ENCODE data around the gene GALNTL6.
"Not testable (repeated sequence)": the region's sequence is repeated elsewhere in the genome, so short reads cannot be mapped to it uniquely, and the experiment has no call there.

The GALNTL6 gene

DNA sequence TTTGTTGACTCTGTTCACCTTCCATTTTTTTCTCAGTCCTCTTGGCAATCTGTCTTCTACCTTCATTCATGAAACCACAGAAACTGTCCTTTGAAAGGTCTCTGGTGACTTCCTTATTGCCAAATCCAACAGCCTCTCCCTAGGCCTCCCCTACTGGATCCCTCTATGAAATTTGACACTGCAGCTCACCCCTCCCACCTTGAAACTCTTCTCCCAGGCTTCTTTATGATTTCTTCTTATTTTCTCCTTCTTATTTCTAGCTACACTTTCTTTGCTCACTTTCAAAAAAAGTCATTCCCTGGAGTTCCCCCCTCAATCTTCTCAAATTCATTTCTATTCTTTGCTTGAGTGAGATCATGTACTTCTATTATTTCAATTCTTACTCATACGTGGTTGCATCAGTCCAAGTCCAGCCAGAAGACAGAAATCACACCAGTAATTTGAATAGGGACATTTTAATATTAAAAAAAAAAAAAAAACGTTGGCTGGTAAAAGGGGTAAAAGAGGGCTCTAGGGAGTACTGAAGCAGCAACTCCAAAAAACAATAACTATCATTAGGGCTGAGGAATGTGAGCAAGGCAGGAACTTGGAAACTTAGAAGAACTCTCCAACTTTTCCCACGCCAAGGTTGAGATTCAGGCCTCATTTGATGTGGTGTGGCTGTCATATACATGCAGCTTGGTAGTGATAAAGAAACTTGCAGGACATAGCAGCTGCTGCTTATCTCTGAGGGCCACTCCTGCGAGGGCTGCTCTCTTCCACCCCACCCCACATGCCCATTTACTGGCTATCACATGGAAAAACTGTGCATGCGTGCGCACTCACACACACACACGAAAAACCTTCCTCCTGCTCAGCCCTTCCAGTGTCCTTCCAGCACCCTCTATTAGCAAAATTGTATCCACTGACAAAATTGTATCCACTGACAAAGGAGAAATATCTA, 1185.6 kb downstream of the GALNTL6 start:
- peak in 1 of 3 experiments; percentile 21 for DNase-seq

DNA sequence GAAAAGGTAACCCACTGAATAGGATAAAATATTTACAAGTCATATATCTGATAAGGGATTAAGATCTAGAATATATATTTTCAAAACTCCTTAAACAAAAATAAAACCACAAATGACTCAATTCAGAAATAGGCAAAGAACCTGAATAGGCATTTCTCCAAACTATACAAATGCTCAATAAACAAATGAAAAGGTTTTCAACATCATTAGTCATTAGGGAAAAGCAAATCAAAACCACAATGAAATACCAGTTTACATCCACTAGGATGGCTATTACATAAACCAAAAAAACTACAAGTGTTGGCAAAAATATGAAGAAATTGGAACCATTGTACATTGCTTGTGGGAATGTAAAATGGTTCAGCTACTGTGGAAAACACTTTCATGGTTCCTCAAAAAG, 1188.4 kb downstream of the GALNTL6 start:
- DNase-seq = no peak

DNA sequence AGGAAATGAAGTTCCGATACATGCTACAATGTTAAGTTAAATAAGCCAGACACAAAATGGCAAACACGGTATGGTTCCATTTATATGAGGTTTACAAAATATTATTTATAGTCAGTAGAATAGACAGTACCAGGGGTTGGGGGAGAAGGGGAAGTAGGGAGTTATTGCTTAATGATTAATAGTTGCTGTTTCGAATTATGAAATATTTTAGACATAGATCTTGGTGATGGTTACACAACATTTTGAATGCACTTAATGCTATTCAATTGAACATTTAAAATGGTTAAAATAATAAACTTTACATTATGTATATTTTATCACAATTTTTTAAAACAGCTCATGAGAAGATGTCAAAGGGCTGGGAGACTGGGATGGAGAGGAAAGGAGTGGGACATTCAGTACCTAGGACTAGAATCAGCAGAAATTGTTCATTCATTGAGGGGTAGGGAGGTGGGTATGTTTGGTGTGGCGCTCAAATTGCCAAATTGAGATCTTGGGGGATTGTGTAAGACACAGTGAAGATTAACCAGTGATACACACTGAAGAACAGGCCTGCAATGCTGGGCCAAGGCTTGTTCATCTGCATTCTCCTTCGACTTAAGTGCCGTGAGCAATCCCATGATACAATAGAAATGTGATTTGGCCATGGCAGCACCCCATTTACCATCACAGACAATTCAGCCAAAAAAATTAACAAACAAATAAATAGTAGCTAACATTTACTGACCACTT, 1189.8 kb downstream of the GALNTL6 start:
- DNase-seq = no peak

DNA sequence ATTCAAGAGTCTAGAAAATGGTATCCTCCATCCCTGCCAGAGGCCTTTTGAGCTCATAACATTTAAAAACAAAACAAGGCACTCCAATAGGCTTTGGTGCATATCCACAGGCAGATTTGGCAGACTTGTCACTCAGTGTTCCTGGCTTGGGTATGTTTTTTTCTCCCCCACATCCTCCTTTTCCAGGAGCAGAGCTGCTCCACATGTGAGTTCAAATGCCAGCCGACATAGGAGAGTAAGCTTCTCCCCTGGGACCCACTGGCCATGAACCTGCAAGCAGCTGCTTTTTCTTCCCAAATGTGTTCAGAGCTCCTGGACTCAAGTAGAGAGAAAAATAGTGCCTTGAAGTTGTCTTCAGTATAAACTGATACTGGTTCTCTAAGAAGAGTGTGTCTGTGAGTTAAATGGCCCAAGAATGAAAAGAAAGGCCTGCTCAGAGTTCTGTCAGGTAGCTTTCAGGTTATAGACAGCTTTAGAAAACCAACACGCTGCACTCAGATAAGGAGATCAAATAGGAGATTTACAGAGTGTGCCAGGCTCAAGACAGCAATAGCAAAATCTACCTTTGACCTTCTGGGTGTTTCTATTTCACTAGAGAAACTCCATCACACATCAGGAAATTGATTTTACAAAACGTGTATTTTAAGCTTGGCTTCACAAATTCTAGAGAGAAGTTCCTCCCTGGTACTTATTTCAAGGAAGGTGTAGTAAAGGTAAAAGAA, 1192.9 kb downstream of the GALNTL6 start:
- DNase-seq = peak in 2 of 3 experiments; percentile 14 to 85

DNA sequence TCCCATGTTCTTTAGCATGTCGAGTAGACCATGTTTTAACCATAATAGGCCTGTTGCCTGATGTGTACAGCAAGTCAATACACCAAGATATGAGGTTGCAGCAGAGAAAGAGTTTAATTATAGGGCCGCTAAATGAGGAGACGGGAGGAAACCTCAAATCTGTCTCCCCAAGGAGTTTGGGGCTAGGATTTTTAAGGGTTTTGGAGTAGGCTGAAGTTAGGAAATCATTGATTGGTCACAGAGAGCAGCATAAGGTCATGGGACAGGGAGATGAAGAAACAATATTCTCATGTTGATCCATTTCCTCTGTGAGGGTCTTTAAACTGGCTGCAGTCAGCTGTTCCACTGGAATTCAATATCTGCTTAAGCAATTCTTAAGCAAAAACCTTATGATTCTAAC, 1195.2 kb downstream of the GALNTL6 start:
- no peak for DNase-seq

DNA sequence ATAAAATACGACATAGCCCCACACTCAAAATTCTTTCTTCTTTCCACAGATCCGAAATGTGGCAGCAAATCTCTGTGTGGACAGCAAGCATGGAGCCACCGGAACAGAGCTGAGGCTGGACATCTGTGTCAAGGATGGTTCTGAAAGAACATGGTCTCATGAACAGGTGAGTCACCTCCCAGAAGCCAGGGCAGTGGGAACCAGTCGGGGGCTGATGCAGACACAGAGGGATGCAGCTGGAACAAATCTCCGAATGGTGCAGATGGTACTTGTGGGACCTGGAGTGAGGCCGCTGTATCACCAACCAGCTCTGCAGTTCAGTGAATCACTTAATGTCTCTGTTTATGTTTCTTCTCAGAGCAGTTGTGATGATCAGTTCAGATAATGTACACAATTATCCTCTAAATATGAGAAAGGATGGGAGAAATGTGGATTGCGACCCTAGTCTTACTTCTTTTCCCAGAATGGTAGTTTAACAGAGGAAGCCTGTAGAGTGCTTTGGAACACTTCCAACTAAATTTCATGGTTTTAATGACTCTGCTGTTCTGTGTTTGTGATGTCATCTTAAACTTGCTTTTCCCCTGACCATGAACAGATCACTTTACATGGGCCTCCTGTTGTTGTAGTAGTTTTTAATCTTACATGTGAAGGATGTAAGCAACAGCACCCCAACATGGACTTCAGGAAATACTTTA, 1196.1 kb downstream of the GALNTL6 start:
- peak in 1 of 3 experiments; percentile 7 for DNase-seq

DNA sequence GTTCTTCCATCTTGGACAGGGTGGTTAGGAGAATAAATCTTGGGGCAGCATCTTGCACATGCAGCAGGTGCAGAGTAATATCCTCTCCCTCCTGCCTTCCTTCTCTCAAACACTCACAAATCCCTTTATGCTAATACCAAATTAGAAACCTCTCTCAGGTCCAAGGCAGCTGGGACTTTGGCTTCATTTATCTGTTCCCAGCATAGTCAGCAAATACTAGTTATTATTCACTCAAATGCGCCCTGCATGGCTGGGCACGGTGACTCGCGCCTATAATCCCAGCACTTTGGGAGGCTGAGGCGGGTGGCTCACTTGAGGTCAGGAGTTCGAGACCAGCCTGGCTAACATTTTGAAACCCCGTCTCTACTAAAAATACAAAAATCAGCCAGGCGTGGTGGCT, 1199.4 kb downstream of the GALNTL6 start:
- no peak for DNase-seq

DNA sequence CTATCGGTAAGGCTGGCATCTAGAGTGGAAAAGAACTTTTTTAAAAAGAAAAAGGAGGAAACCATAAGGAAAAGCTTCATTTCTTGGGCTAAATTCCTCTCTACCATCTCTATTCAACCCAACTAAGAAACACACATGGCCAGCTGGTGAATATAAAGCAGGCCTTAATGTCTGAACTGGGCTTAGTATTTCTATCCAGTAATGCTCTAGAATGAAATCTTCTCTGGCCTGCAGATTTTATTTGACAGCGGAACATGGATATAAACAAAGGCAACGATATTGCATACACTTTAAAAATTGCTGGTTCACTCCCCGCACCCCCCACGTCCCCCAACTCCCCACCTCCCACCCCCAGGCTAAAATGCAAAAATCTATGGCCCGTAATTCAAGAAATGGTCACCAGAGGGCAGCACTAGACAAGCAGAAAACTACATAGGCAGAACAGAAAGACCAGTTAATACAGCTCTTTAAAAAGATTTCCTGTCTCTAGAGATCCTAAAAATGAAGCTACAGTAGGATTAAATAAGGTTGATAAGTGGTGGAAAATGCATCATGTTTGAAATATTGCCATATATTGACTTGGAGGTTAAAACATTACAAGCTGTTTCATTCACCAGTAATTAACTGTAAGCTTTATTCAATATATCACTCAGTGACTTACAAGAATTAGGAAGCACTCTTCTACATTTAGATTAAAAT, 1200.2 kb downstream of the GALNTL6 start:
- peak; percentile 39 to 75 (median 52) for DNase-seq

DNA sequence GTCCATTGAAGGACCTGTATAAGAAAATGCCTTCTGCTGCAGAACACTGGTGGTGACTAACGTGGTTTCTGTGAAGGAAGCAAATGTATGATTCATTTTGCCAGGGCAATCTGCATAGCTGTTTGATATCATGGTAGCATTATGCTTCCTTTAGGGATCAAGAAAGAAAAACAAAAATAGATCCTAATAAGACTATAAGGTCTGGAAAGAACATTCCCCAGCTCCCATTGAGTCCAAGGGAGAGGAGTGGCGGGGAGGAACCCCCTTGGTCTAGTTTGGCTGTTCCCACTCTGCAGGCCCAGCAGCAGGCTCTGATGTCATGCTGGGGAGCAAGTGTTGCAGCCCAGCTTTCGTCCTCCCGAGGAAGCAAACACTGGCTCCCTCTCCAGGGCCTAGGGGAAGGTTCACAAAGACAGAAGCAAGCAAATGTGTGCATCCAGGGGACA, 1200.9 kb downstream of the GALNTL6 start:
- DNase-seq = no peak

DNA sequence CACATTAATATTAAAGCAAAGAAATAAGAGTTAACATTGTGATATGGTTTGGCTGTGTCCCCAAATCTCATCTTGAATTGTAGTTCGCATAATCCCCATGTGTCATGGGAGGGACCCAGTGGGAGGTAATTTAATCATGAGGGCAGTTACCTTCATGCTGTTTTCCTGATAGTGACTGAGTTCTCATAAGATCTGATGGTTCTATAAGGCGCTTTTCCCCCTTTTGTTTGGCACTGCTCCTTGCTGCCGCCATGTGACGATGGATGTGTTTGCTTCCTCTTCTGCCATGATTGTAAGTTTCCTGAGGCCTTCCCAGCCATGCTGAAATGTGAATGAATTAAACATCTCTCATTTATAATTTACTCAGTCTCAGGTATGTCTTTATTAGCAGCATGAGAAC, 1201.6 kb downstream of the GALNTL6 start:
- DNase-seq = no peak

DNA sequence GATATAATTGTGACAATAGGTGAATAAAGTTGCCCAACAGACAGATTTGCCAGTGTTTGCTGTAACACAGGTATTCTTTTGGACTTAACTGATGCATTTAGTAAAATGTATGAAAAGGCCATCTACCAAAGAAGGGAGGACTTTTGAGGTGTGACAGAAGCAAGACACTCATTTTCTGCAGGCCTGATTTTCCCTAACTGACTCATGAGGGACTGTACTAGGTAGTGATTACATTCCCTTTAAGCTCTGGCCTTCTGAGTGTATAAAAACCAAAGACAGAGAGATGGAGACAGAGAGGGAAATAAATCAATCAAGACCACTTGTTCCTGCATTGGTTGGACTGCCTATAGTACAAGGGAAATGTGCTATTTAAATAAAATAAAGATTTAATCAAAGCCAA, 1204.6 kb downstream of the GALNTL6 start:
- DNase-seq = no peak

DNA sequence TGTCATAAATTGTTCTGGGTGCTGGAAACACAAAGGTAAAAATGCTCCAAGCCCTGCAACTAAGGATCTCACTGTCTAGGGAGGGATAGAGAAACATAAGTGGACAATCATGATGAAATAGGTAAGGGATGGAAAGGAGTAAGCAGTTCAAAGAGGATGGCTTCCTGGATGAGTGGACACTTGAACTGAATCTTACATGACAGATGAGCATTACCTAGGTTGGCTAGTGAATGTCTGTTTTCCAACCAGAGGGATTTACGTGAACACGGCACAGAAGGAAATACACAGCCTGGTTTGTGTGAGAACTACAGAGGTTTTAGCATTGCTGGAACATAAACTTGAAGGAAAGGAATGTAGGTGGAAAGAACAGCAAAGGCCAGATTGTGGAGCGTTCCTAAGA, 1205.2 kb downstream of the GALNTL6 start:
- peak in 1 of 3 experiments; percentile 11 for DNase-seq

DNA sequence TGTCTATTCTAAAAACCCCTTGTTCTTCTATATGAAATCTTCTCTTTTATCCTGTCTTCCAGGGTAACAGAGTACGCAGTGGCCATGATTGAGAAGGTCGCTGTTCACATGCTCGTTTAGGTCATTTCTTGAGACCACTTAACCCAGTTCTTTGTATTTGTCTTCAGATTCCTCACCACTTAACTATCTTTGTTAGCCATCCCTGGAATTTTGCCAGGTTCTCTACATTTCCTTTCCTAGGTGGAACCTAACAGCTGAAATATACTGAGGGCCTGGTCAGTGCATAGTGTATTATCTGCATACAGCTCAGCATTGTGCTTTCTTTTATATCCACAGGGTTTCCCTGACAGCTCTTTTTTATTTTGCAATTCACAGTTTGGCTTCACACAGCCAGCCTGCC, 1206.5 kb downstream of the GALNTL6 start:
- DNase-seq = peak in 1 of 3 experiments; percentile 17

DNA sequence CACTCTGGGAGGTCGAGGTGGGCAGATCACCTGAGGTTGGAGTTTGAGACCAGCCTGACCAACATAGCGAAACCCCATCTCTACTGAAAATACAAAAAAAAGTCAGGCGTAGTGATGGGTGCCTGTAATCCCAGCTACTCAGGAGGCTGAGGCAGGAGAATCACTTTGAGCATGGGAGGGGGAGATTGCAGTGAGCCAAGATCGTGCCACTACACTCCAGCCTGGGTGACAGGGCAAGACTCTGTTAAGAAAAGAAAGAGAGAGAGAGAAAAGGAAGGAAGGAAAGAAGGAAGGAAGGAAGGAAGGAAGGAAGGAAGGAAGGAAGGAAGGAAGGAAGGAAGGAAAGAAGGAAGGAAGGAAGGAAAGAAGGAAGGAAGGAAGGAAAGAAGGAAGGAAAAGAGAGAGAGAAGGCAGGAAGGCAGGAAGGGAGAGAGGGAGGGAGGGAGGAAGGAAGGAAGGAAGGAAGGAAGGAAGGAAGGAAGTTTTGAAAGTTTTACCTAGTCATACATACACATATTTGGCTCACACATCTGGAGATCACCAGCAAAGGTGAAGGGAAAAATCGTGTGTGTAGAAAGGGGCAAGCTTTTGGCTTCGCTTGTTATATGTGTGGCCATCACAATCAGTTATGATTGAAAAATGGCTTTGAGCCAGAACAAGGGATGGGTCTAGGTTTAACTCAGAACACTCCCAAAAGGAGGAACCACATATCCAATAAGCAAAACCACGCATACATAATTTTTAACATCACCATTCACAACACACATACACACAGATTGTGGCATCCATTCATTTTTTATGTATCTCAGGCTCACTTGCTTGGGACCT, 1208.8 kb downstream of the GALNTL6 start:
- not testable (repeated sequence) for DNase-seq

DNA sequence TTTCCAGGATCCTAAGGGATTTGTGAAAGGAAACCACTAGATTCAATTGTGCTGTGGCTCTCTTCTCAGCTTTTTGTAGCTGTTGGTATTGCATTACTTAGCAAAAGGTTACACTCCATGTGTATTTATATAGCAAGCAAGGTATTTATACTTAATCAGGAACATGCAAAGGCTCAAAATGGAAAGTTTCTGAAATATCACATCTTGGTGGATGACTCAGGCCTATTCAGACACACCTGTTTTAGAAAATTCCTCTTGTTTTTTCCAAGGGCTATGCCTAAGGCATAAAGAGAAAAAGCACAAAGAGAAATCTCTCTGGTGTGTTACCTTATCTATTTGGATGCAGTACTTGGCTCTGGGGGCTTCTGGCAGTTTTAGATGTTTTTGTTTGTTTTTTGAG, 1211.0 kb downstream of the GALNTL6 start:
- DNase-seq = no peak

DNA sequence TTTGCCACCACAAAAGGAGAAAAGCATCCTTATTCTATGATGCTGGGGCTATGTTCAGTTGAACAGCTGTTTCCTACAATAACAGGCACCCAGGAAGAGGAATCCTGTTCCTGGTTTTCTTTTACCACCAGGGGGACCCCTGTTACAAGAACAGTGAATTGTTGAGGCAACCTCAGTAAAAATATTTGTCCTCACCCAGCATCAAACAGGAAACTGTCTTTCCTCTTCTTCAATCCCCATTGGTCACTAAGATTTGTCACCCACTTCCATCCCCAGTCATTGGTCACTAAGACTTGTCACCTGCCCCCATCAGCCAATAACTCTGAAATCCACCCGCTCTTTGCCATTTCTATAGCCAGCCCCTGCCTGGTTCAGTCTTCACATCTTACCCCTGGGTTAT, 1211.9 kb downstream of the GALNTL6 start:
- peak; percentile 58 to 86 (median 61) for DNase-seq

DNA sequence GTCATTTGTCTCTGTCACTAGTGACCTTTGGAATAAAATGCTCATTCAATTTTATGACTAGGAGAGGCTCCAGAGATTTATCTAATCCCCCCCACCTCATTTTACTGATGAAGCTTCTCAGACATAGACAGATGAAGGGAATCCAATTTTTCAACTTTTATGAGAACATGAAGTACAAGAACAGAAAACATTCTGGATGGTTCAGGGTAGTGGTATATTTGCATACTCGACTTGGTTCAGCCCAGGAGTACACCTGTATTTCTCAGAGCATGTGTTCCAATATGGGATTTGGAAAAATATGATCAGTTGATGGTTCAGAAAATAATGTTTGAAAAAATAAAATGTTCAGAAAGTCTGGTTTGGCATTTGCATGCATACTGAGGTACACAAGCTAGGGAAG, 1224.0 kb downstream of the GALNTL6 start:
- DNase-seq = no peak

DNA sequence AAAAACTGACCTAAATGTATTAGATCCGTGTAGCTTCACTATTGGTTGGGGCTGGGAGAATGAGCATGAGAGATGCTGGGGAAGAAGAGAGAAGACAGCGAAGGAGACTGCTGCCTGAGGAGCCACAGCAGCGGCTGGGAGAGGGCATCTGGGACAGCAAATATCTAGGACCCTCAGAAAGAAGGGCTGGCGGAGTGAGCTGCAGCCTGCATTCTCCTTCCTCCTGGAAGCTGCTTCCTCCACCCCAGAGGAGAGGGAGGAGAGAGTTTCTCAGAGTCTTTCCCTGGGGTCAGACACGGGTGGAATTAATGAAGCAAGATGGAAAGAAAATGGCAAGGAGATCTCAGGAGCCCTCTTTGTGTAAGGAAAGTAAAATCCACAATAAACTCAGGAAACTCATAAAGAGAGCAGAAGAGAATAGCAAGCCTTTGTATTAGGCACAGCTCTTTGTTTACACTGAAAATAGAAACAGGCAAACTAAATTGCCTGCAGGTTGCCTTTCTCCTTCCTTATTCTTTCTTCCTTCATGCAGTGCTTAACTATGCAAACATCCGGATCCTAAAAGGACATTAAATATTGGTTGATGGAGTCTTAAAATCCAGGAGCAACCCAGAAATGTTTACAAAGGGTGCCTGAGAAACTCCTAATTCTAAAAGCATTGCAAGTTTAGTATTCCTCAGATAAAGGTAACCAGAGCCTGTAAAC, 1225.1 kb downstream of the GALNTL6 start:
- DNase-seq = peak in 2 of 3 experiments; percentile 6 to 66

DNA sequence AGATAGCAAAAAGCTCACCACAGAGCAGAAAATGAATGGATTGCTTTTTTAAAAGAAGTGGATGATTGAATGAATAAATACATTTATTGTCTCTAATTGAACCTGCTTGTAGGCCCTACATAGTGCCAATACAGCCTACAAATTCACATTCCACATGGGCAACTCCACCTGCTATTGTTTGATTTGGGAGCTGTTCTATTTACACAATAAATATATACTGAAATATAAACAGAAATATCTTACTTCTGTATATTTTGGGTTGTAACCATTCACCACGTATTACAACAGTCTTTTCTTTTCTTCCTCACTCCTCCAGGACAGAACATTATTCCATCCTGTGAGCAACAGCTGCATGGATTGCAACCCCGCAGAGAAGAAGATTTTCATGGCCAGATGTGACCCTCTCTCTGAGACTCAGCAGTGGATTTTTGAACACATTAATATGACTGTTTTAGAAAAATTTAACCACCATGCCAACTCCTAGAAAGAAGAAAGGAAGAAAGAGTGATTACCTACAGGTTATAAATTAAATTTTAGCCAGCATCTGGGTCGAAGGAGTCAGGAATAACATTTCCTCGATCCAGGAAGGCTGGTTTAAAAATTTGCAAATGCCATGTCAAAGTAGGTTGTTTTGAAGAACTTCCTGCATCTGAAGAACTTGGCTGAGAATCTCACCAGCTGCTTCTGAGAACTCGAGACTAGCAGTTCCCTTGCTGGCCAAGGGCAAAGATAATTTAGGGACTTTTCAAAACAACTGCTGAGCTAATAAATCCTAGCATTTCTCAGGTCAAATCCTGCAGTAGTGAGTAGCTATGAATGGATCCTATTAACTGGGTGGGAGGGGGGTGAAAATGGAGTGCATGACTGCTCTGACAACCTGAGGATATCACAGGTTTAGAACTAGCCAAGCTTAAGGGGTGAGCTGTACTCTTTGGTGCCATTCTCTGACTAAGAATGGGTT, 1226.7 kb downstream of the GALNTL6 start:
- peak in 2 of 3 experiments; percentile 12 to 68 for DNase-seq
